ENCODE data around the gene CLUH.
"Not testable (repeated sequence)": the region's sequence is repeated elsewhere in the genome, so short reads cannot be mapped to it uniquely, and the experiment has no call there.

The CLUH gene

GRCh38 chr17:2687074-2687418 is 24.5 kb downstream of the CLUH start:
- DNase-seq (ENCODE audit: low read depth): no peak

- DNase-seq (ENCODE audit: low read depth): no peak
Measured at GRCh38 chr17:2685696-2686095, 25.9 kb downstream of the CLUH start.

GRCh38 chr17:2684549-2684948 is 27.0 kb downstream of the CLUH start:
- no peak for DNase-seq (ENCODE audit: low read depth)

GRCh38 chr17:2683912-2684311 is 27.7 kb downstream of the CLUH start:
- DNase-seq (ENCODE audit: low read depth): no peak

GRCh38 chr17:2682176-2682938 is 29.2 kb downstream of the CLUH start:
- DNase-seq (ENCODE audit: low read depth): no peak

GRCh38 chr17:2681650-2682049 is 29.9 kb downstream of the CLUH start:
- DNase-seq (ENCODE audit: low read depth): no peak

- DNase-seq (ENCODE audit: low read depth): no peak
Measured at GRCh38 chr17:2680961-2681360, 30.6 kb downstream of the CLUH start.

GRCh38 chr17:2679247-2679646 is 32.3 kb downstream of the CLUH start:
- not testable (repeated sequence) for DNase-seq (ENCODE audit: low read depth)

GRCh38 chr17:2672026-2672425 is 39.5 kb downstream of the CLUH start:
- DNase-seq (ENCODE audit: low read depth): no peak

GRCh38 chr17:2660410-2660809 is 51.2 kb downstream of the CLUH start:
- DNase-seq (ENCODE audit: low read depth): not testable (repeated sequence)

GRCh38 chr17:2659337-2659736 is 52.2 kb downstream of the CLUH start:
- DNase-seq (ENCODE audit: low read depth): not testable (repeated sequence)

- DNase-seq (ENCODE audit: low read depth): no peak
Measured at GRCh38 chr17:2656283-2656682, 55.3 kb downstream of the CLUH start.

GRCh38 chr17:2655546-2655945 is 56.0 kb downstream of the CLUH start:
- DNase-seq (ENCODE audit: low read depth): no peak

- DNase-seq (ENCODE audit: low read depth): not testable (repeated sequence)
Measured at GRCh38 chr17:2652911-2653310, 58.7 kb downstream of the CLUH start.

- DNase-seq (ENCODE audit: low read depth): no peak
Measured at GRCh38 chr17:2649191-2649590, 62.4 kb downstream of the CLUH start.

- DNase-seq (ENCODE audit: low read depth): no peak
Measured at GRCh38 chr17:2647957-2648356, 63.6 kb downstream of the CLUH start.

- DNase-seq (ENCODE audit: low read depth): no peak
Measured at GRCh38 chr17:2644971-2645370, 66.6 kb downstream of the CLUH start.
